RWPE2 (cell line): Measurements from ENCODE around the gene OPN3.

Experiments
- ATAC-seq: fragments of 200-7000 bp; cut with Tn5 transposase; 3 replicates; pipeline ENCODE4 v1.9.1; 2021; ENCODE audit warnings: low read depth
- DNase-seq: peaks from one replicate; pipeline ENCODE4 v3.0.0-alpha.2; 2020; ENCODE audit warnings: low spot score
- H3K27ac ChIP-seq: fragments of 450-650 bp; 2 replicates; pipeline ENCODE4 v1.5.1; 2017; ENCODE audit warnings: mild to moderate bottlenecking; ENCODE audit not compliant: poor library complexity, severe bottlenecking
- H3K27me3 ChIP-seq: fragments of 250-450 bp; sonication (Bioruptor Pico); 2 replicates; pipeline ENCODE4 v1.5.1; 2021; ENCODE audit warnings: mild to moderate bottlenecking, moderate library complexity; ENCODE audit not compliant: insufficient read depth, poor library complexity, severe bottlenecking
- H3K36me3 ChIP-seq: fragments of 250-450 bp; sonication (Bioruptor Pico); 2 replicates; pipeline ENCODE4 v1.5.1; 2020; ENCODE audit warnings: low read depth, mild to moderate bottlenecking, moderate library complexity
- H3K4me1 ChIP-seq: fragments of 250-450 bp; sonication (Bioruptor Pico); 2 replicates; pipeline ENCODE4 v1.5.1; 2021; ENCODE audit warnings: mild to moderate bottlenecking, moderate library complexity; ENCODE audit not compliant: insufficient read depth, poor library complexity, severe bottlenecking
- H3K4me3 ChIP-seq: fragments of 250-450 bp; sonication (Bioruptor Pico); 2 replicates; pipeline ENCODE4 v1.5.1; 2021; ENCODE audit warnings: mild to moderate bottlenecking, moderate library complexity; ENCODE audit not compliant: severe bottlenecking
- H3K9me3 ChIP-seq: fragments of 250-450 bp; sonication (Bioruptor Pico); 2 replicates; pipeline ENCODE4 v1.5.1; 2021; ENCODE audit warnings: mild to moderate bottlenecking, moderate library complexity; ENCODE audit not compliant: severe bottlenecking
- TF ChIP-seq, protein P1 (sequence below): fragments of 450-650 bp; IDR thresholded peaks from one replicate; pipeline ENCODE4 v1.5.1; 2017; ENCODE audit warnings: mild to moderate bottlenecking, moderate library complexity; ENCODE audit not compliant: poor library complexity, severe bottlenecking

OPN3 gene

GRCh38 chr1:241550318-241550717 lies 89.9 kb downstream of the OPN3 start:
- DNase-seq: no peak
- Histone ChIP-seq H3K27me3 (no peaks in the 10 kb centered on the region), H3K27ac (no peak overlapping the region), H3K36me3 (no peaks in the 10 kb centered on the region), H3K4me1 (no peaks in the 10 kb centered on the region), H3K9me3 (no peaks in the 10 kb centered on the region), H3K4me3 (no peak overlapping the region)
- ATAC-seq: no peak
- TF ChIP-seq, protein P1, sequence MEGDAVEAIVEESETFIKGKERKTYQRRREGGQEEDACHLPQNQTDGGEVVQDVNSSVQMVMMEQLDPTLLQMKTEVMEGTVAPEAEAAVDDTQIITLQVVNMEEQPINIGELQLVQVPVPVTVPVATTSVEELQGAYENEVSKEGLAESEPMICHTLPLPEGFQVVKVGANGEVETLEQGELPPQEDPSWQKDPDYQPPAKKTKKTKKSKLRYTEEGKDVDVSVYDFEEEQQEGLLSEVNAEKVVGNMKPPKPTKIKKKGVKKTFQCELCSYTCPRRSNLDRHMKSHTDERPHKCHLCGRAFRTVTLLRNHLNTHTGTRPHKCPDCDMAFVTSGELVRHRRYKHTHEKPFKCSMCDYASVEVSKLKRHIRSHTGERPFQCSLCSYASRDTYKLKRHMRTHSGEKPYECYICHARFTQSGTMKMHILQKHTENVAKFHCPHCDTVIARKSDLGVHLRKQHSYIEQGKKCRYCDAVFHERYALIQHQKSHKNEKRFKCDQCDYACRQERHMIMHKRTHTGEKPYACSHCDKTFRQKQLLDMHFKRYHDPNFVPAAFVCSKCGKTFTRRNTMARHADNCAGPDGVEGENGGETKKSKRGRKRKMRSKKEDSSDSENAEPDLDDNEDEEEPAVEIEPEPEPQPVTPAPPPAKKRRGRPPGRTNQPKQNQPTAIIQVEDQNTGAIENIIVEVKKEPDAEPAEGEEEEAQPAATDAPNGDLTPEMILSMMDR: no peak

- Histone ChIP-seq H3K36me3 (no peaks in the 10 kb centered on the region), H3K4me1 (no peaks in the 10 kb centered on the region), H3K9me3 (no peaks in the 10 kb centered on the region), H3K27ac (no peak overlapping the region), H3K4me3 (no peak overlapping the region), H3K27me3 (no peaks in the 10 kb centered on the region)
- TF ChIP-seq, protein P1: no peak
- DNase-seq (no peak), ATAC-seq (no peak)
These were observed 92.2 kb downstream of the OPN3 start for GRCh38 chr1:241548008-241548407.
